ENCODE data around the gene SLC24A3.
"Not testable (repeated sequence)": the region's sequence is repeated elsewhere in the genome, so short reads cannot be mapped to it uniquely, and the experiment has no call there.

Gene SLC24A3

GRCh38 chr20:19633985-19634384 lies 421.5 kb downstream of the SLC24A3 start:
- Mint-ChIP-seq H3K4me1 (ENCODE audit: low read depth) (no peaks in the 10 kb centered on the region), H3K9me3 (ENCODE audit: low read depth) (no peaks in the 10 kb centered on the region), H3K4me3 (no peak overlapping the region), H3K36me3 (no peaks in the 10 kb centered on the region), H3K27me3 (peaks cover 6% of the 10 kb centered on the region), H3K27ac (no peak overlapping the region)

GRCh38 chr20:19639471-19640045 lies 427.1 kb downstream of the SLC24A3 start:
- H3K4me1 Mint-ChIP-seq (ENCODE audit: low read depth); H3K27me3 Mint-ChIP-seq; H3K4me3 Mint-ChIP-seq; H3K27ac Mint-ChIP-seq; H3K9me3 Mint-ChIP-seq (ENCODE audit: low read depth); H3K36me3 Mint-ChIP-seq: not testable (repeated sequence)

GRCh38 chr20:19642860-19643259 lies 430.4 kb downstream of the SLC24A3 start:
- Mint-ChIP-seq H3K36me3 (no peaks in the 10 kb centered on the region), H3K9me3 (ENCODE audit: low read depth) (no peaks in the 10 kb centered on the region), H3K4me3 (no peak overlapping the region), H3K27ac (no peak overlapping the region), H3K4me1 (ENCODE audit: low read depth) (no peaks in the 10 kb centered on the region), H3K27me3 (no peaks in the 10 kb centered on the region)

GRCh38 chr20:19644085-19644484 lies 431.6 kb downstream of the SLC24A3 start:
- no peaks in the 10 kb centered on the region for H3K9me3 Mint-ChIP-seq (ENCODE audit: low read depth)
- H3K36me3 Mint-ChIP-seq, result no peaks in the 10 kb centered on the region
- H3K27ac Mint-ChIP-seq, result no peak overlapping the region
- no peaks in the 10 kb centered on the region for H3K4me1 Mint-ChIP-seq (ENCODE audit: low read depth)
- no peaks in the 10 kb centered on the region for H3K27me3 Mint-ChIP-seq
- H3K4me3 Mint-ChIP-seq, result no peak overlapping the region

GRCh38 chr20:19646963-19647362 lies 434.5 kb downstream of the SLC24A3 start:
- H3K27me3 Mint-ChIP-seq, result no peaks in the 10 kb centered on the region
- H3K4me1 Mint-ChIP-seq (ENCODE audit: low read depth), result no peaks in the 10 kb centered on the region
- no peak overlapping the region for H3K27ac Mint-ChIP-seq
- H3K4me3 Mint-ChIP-seq, result no peak overlapping the region
- no peaks in the 10 kb centered on the region for H3K36me3 Mint-ChIP-seq
- H3K9me3 Mint-ChIP-seq (ENCODE audit: low read depth), result peaks cover 6% of the 10 kb centered on the region

- Mint-ChIP-seq H3K27ac (no peak overlapping the region), H3K36me3 (no peaks in the 10 kb centered on the region), H3K9me3 (ENCODE audit: low read depth) (peaks cover 6% of the 10 kb centered on the region), H3K4me1 (ENCODE audit: low read depth) (no peaks in the 10 kb centered on the region), H3K4me3 (no peak overlapping the region), H3K27me3 (no peaks in the 10 kb centered on the region)
These were observed 435.6 kb downstream of the SLC24A3 start for GRCh38 chr20:19648024-19648423.

- no peak overlapping the region for H3K27ac Mint-ChIP-seq
- no peak overlapping the region for H3K4me3 Mint-ChIP-seq
- H3K4me1 Mint-ChIP-seq (ENCODE audit: low read depth), result no peaks in the 10 kb centered on the region
- peaks cover 6% of the 10 kb centered on the region for H3K9me3 Mint-ChIP-seq (ENCODE audit: low read depth)
- no peaks in the 10 kb centered on the region for H3K36me3 Mint-ChIP-seq
- no peaks in the 10 kb centered on the region for H3K27me3 Mint-ChIP-seq
These were observed 436.6 kb downstream of the SLC24A3 start for GRCh38 chr20:19649041-19649440.

GRCh38 chr20:19652591-19653026 lies 440.2 kb downstream of the SLC24A3 start:
- Mint-ChIP-seq H3K27me3 (no peaks in the 10 kb centered on the region), H3K27ac (no peak overlapping the region), H3K4me1 (ENCODE audit: low read depth) (no peaks in the 10 kb centered on the region), H3K4me3 (no peak overlapping the region), H3K36me3 (no peaks in the 10 kb centered on the region), H3K9me3 (ENCODE audit: low read depth) (peaks cover 6% of the 10 kb centered on the region)

GRCh38 chr20:19653327-19653726 lies 440.9 kb downstream of the SLC24A3 start:
- Mint-ChIP-seq H3K9me3 (ENCODE audit: low read depth) (peaks cover 6% of the 10 kb centered on the region), H3K27ac (no peak overlapping the region), H3K4me3 (no peak overlapping the region), H3K27me3 (no peaks in the 10 kb centered on the region), H3K4me1 (ENCODE audit: low read depth) (no peaks in the 10 kb centered on the region), H3K36me3 (no peaks in the 10 kb centered on the region)

- Mint-ChIP-seq H3K27ac (no peak overlapping the region), H3K4me3 (no peak overlapping the region), H3K4me1 (ENCODE audit: low read depth) (no peaks in the 10 kb centered on the region), H3K9me3 (ENCODE audit: low read depth) (peaks cover 6% of the 10 kb centered on the region), H3K27me3 (no peaks in the 10 kb centered on the region), H3K36me3 (no peaks in the 10 kb centered on the region)
These were observed 442.5 kb downstream of the SLC24A3 start for GRCh38 chr20:19654921-19655320.

- no peak overlapping the region for H3K27ac Mint-ChIP-seq
These were observed 445.7 kb downstream of the SLC24A3 start for GRCh38 chr20:19658137-19658536.

GRCh38 chr20:19659448-19659847 lies 447.0 kb downstream of the SLC24A3 start:
- Mint-ChIP-seq H3K9me3 (ENCODE audit: low read depth) (no peaks in the 10 kb centered on the region), H3K36me3 (no peaks in the 10 kb centered on the region), H3K27ac (no peak overlapping the region), H3K27me3 (peaks cover 18% of the 10 kb centered on the region), H3K4me1 (ENCODE audit: low read depth) (no peaks in the 10 kb centered on the region), H3K4me3 (no peak overlapping the region)

More at GRCh38 chr20:19658137-19658536, 445.7 kb downstream of the SLC24A3 start:
- Mint-ChIP-seq H3K9me3 (ENCODE audit: low read depth) (no peaks in the 10 kb centered on the region), H3K27me3 (peaks cover 12% of the 10 kb centered on the region), H3K4me1 (ENCODE audit: low read depth) (no peaks in the 10 kb centered on the region), H3K4me3 (no peak overlapping the region), H3K36me3 (no peaks in the 10 kb centered on the region)

GRCh38 chr20:19660808-19661378 lies 448.5 kb downstream of the SLC24A3 start:
- H3K9me3 Mint-ChIP-seq (ENCODE audit: low read depth), result no peaks in the 10 kb centered on the region
- no peak overlapping the region for H3K27ac Mint-ChIP-seq
- H3K4me3 Mint-ChIP-seq, result no peak overlapping the region
- peaks cover 18% of the 10 kb centered on the region for H3K27me3 Mint-ChIP-seq
- no peaks in the 10 kb centered on the region for H3K36me3 Mint-ChIP-seq
- no peaks in the 10 kb centered on the region for H3K4me1 Mint-ChIP-seq (ENCODE audit: low read depth)

GRCh38 chr20:19661717-19662636 lies 449.5 kb downstream of the SLC24A3 start:
- Mint-ChIP-seq H3K9me3 (ENCODE audit: low read depth) (no peaks in the 10 kb centered on the region), H3K27me3 (peaks cover 22% of the 10 kb centered on the region), H3K36me3 (no peaks in the 10 kb centered on the region), H3K27ac (no peak overlapping the region), H3K4me1 (ENCODE audit: low read depth) (no peaks in the 10 kb centered on the region), H3K4me3 (no peak overlapping the region)

GRCh38 chr20:19662637-19662995 lies 450.2 kb downstream of the SLC24A3 start:
- Mint-ChIP-seq H3K4me1 (ENCODE audit: low read depth) (no peaks in the 10 kb centered on the region), H3K27me3 (peaks cover 22% of the 10 kb centered on the region), H3K36me3 (no peaks in the 10 kb centered on the region)

More at GRCh38 chr20:19662637-19662995, 450.2 kb downstream of the SLC24A3 start:
- no peak overlapping the region for H3K27ac Mint-ChIP-seq
- H3K4me3 Mint-ChIP-seq, result no peak overlapping the region
- no peaks in the 10 kb centered on the region for H3K9me3 Mint-ChIP-seq (ENCODE audit: low read depth)

Data from activated naive CD8-positive, alpha-beta T cell (primary cell).